Endometrial microvascular endothelial cells (primary cell): ENCODE results near the gene CD302. TPM values are rescaled to one million over a fixed set of nuclear protein-coding genes. Genes with fewer than 3 reads are reported as not detected.

ENCODE experiments used
- total RNA-seq: library from RNA; depleted of rRNA; stranded (reverse); fragments of >200 nt; gene quantifications from one replicate; pipeline ENCODE4 v1.2.3, GENCODE V29; 2015; ENCODE audit errors: inconsistent ontology term

Gene CD302
- total RNA-seq, 1 donor from 2014 or later: 5.1 TPM

Other genes with a start within 250 kb of the CD302 start
- 18.6 TPM for gene BAZ2B, start 181.7 kb downstream of the CD302 start, total RNA-seq
- 97.2 TPM for gene MARCHF7, start 85.7 kb downstream of the CD302 start, total RNA-seq
- gene LY75, start 106.5 kb upstream of the CD302 start, total RNA-seq: 2.6 TPM